Measurements from ENCODE around the gene SNX9. TPM values are rescaled to one million over a fixed set of nuclear protein-coding genes. Genes with fewer than 3 reads are reported as not detected.

SNX9 gene
- total and polyA plus RNA-seq, 2 of the 8 experiments (the other 6 are each of a cell fraction or from before 2014, with no cell fraction given), result 11.8 to 23.2 TPM

GRCh38 chr6:157946865-157947532 lies 124.0 kb downstream of the SNX9 start (continued):
- TF ChIP-seq CTCF (IDR thresholded peaks at IDR 0.05; ENCODE audit: control extremely low read depth in 1 of 3, insufficient read depth in 1 of 3, low read depth in 1 of 3, low read length in 3 of 3) (peak in 2 of 3 experiments; percentile 65 to 82; a peak in 3 of 4 replicates), POLR2AphosphoS5 (IDR thresholded peaks at IDR 0.05; ENCODE audit: low read depth, low read length) (peak; percentile 25; the same call in 1 of the 2 replicates), EGR1 (IDR thresholded peaks at IDR 0.05; ENCODE audit: borderline replicate concordance, low read depth, low read length) (no peak), USF2 (IDR thresholded peaks at IDR 0.05; ENCODE audit: low read length) (no peak), PHF8 (conservative IDR thresholded peaks at IDR 0.05; ENCODE audit: low read depth, low read length) (no peak), E2F6 (IDR thresholded peaks at IDR 0.05) (0 out of 2 replicates have a peak, but pooled peaks have one; percentile 25), RAD21 (IDR thresholded peaks at IDR 0.05 in 1 of 2, conservative IDR thresholded peaks at IDR 0.05 in 1 of 2; ENCODE audit: low read depth in 2 of 2, low read length in 2 of 2) (peak; percentile 91 to 93), CHD1 (IDR thresholded peaks at IDR 0.05; ENCODE audit: low read depth, low read length) (no peak), CEBPB (IDR thresholded peaks at IDR 0.05; ENCODE audit: low read depth, low read length) (no peak), CBX5 (IDR thresholded peaks at IDR 0.05; ENCODE audit: low read depth, low read length) (no peak), MAX (IDR thresholded peaks at IDR 0.05) (no peak), KDM5A (IDR thresholded peaks at IDR 0.05; ENCODE audit: low read length) (no peak), CHD2 (IDR thresholded peaks at IDR 0.05; ENCODE audit: low read length) (no peak), YY1 (IDR thresholded peaks at IDR 0.05; ENCODE audit: low read depth, low read length) (no peak), CBX8 (IDR thresholded peaks at IDR 0.05; ENCODE audit: borderline replicate concordance, low read depth, low read length) (no peak)

All from H1 (cell line).